Activated CD4-positive, alpha-beta T cell treated with anti-CD3 and anti-CD28 coated beads for 1 hour (primary cell): ENCODE results near the gene RSPH6A.

Experiments
- DNase-seq: peaks from one replicate; pipeline ENCODE4 v3.0.0-alpha.2; 2020

RSPH6A gene

GRCh38 chr19:45824531-45825262, 9.6 kb upstream of the RSPH6A start:
- no peak for DNase-seq

DNA sequence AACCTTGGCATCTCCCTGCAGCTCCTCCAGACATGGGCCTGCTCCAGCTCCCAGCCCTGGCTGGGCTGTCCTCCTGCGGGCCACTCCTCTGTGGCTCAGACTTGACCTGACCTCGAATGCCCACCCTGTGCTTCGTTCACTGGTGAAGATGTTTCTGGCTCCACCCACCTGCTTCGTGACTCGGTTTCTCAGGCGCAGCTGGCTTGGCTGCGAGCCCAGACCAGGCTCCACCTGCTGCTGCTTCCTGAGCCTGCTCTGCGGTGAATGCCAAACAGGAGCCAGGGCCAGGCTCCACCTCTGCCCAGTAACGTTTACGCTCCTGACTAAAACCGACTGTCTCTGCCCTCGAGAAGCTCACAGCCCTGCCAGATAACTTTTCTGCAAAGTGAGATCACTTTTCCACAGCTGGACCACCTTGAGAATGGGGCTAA, 8.9 kb upstream of the RSPH6A start:
- no peak for DNase-seq

GRCh38 chr19:45823182-45823581, 8.1 kb upstream of the RSPH6A start:
- DNase-seq: no peak

DNA sequence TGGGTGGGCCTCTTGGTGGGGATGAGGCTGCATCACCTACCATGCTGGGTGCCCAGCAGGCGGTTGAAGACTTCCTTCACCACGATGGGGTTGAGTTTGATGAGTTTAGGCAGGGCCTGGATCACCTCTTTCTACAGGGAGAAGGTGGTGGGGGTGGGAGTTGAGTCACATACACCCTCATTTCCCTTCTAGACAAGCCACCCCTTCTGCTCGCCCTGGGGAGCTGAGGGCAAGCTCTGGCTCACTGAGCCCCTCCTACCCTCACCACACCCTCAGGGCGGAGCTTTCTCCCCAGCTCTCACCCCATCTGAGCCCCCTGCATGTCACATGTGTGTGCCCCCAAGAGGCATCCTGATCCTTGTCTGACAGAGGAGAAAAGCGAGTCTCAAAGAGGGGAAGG, 7.6 kb upstream of the RSPH6A start:
- no peak for DNase-seq

GRCh38 chr19:45821570-45821969, 6.5 kb upstream of the RSPH6A start:
- no peak for DNase-seq

- DNase-seq: no peak
Observed at GRCh38 chr19:45821103-45821521, 6.0 kb upstream of the RSPH6A start.

DNA sequence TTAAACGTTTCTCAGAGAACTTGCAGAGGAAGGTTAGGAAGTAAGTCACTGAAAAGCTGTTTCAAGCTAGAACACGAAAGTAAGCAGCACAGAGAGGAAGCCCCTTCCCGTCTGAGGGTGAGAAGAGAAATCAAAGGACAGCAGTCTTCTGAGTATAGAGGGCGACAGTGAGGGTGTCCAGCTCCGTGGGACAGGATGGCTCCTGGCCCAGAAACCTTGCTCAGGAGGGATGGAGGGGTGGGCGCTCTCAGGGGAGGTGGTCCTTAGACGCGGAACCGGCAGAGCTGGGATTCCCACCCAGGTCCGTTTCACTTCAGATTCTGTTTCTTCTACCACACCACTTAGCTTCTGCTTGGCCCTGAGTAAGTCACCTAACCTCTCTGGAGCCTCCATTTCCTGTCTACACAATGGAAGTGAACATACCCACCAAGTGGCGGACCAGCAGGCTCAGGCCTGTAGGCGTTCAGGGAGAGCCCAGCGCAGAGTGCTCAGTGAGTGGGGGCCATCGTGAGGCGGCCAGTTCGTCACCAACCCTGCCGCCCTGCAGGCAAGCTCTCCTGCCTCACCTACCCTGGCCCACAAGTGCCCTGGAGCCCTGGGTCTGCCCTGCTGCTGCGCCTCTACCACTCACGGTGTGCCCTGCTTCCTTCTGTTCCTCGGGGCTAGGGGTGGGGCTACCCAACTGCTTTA, 5.5 kb upstream of the RSPH6A start:
- DNase-seq: no peak

DNA sequence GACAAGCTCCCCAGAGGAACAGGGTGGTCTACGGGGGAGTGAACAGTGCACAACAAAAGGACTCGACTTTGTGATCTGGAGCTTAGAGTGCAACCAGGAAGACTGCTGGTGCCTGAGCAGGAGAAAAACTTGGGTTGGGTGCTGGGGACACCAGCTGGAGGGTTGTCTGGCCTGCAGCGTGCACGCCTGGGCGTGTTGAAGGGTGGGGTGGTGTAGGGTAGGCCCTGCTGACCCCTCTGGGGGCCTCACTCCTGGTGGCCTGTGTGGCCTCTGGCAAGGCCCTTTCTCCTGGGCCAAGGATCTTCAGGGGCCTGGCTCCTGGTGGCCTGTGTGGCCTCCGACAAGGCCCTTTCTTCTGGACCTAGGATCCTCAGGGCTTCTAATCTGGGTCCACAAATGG, 4.7 kb upstream of the RSPH6A start:
- no peak for DNase-seq

DNA sequence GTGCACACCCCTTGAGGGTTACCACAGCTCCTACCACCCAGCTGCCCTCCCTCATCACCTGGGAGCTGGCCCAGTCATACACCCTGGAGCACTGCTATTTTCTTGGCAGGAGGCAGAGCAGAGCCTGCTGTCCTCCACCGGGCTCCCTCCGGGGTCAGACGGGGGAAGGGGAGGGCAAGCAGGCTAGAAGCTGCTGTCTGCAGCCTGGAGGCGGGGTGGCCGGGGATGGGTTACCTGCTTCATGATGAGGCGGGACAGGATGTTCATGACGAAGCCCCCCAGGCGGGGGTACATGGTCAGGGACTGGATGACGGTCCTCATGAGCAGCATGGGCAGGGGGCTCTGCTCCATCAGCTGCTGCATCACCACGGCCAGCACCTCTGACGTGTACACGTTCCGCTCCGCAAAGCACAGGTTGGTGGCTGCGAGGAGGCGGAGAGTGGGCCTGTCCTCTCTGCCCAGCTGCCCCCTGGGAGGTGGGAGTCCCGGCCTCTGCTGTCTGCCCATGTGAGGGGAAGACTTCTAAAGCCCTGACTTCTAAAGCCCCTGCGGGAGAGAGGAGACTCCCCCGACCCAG, 2.7 kb upstream of the RSPH6A start:
- DNase-seq: no peak

DNA sequence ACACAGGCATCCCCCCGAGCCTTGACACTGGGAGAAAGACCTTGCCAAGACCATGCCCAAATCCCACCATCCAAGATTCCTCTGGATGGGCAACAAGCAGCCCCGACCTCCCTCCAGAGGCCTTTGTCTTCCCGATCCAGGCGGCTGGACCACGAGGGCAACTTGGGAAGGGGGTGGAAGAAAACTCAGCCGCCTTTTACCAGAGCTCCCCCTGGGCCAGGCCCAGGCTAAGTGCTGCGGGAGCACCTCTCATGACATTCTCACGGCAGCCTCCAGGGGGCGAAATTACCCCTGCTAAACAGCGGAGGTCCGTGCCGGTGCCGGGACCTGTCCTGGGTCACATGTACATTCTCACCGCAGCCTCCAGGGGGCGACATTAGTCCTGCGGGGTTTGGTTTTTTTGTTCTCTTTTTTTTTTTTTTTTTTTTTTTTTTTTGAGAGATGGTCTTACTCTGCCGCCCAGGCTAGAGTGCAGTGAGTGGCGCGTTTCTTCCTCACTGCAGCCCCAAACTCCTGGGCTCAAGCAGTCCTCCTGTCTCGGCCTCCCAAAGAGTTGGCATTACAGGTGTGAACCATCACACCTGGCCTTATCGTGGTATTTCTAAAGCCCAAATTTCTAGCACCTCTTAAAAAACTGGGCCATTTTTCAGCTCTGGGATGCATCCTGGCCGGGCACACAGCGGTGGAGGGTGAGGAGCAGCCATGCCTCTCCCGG, 2.1 kb upstream of the RSPH6A start:
- peak; percentile 89 for DNase-seq

DNA sequence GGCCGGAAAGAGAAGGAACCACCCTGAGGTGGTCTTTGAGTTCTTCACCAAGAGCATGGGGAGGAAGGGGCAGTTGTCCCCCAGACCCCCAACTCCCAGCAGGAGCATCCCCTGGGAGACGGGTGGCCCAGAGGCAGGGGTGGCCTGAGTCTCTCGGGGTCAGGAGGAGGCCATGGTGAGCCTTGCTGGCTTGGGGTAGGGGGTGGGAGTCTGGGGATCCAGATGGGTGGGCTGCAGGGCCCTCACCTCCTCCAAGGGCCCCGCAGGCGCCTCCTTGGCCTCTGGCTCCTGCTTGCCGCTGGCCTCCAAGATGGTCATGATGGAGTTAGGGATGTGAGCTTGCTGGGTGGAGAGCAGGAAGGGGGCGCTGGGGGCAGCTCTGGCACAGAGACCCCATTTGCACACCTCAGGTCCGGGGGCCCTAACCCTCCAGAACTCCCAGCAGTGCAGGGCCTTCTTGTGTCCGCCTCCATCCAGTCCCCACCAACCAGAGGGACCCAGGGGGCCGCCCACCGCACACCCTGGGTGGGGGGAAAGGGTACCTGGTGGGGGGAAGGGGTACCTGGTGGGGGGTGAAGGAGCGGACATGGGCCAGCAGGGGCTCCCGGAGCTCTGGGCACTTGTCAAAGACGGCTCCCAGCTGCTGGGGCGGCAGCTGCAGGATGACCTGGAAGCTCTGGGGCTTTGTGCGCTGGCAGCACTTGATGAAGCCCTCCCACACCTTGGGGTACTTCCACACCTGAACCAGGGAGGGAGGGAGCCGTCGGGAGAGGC, 1.3 kb upstream of the RSPH6A start:
- DNase-seq: no peak

GRCh38 chr19:45815481-45816216, 541 bp upstream of the RSPH6A start:
- no peak for DNase-seq

- no peak for DNase-seq
Observed at GRCh38 chr19:45814166-45814780, 835 bp downstream of the RSPH6A start.

GRCh38 chr19:45812297-45812696, 2.8 kb downstream of the RSPH6A start:
- DNase-seq: no peak

- DNase-seq: no peak
Observed at GRCh38 chr19:45809643-45810159, 5.4 kb downstream of the RSPH6A start.

DNA sequence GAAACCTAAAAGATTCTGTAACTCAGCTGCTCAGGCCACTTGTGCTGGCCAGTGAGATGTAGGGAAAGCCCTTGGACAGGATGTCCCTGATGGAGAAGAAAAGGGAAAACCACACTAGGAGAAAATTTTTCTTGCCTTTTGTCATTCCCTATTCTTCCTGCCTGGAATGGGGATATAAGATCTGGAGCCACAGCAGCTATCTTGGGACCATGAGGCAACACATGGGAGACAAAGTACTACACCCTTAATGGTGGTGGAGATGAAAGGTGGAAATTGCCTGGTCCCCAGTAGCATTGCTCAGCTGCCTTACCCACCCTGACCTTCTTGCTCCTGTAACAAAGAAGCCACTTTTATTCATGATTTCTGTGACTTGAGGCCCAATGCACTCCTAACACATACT, 9.4 kb downstream of the RSPH6A start:
- DNase-seq: no peak

DNA sequence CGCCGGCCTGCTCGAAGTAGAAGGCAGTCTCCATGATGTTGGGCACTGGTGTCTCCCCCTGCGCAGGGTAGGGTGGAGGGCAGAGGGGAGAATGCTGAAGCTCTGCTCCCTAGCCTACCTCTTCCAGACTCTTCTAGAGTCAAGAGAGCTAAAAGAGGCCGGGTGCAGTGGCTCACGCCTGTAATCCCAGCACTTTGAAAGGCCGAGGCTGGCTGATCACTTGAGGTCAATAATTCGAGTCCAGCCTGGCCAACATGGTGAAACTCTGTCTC, 10.2 kb downstream of the RSPH6A start:
- DNase-seq: no peak

DNA sequence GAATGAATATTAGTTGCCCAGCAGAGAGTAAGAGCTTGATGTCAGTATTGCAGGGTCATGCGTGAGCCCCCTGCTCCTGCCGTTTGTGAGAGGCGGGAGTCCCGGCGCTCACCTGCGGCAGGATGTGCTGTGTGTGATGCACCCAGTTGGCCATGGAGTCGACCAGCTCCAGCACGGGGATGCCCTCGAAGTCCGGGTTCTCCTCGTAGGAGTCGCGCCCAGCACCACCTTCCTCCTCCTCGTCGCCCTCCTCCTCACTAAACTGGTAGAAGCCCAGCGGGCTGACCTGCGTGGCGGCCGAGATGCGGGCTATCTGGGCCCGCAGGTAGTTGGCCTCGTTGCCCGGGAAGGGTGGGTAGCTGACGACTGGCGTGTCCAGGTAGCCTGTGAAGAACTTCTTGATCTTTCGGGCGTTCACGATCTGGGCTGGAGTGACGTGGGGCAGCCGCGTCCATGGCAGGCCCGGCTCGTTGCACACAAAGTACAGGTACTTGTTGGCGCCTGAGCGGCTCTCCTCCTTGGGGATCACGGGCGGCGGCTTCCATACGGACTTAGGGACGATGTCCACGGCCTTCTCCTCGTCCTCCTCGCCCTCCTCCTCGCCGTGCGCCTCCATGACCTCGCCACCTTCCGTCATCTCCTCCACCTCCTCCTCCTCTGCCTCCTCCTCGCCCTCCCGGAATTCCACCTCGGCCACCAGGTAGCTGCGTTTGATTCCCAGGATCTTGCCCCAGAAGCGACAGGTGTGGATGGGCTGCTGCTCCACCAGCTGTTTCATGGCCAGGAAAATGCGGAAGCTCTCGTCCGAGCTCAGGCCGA, 10.8 kb downstream of the RSPH6A start:
- DNase-seq: no peak

DNA sequence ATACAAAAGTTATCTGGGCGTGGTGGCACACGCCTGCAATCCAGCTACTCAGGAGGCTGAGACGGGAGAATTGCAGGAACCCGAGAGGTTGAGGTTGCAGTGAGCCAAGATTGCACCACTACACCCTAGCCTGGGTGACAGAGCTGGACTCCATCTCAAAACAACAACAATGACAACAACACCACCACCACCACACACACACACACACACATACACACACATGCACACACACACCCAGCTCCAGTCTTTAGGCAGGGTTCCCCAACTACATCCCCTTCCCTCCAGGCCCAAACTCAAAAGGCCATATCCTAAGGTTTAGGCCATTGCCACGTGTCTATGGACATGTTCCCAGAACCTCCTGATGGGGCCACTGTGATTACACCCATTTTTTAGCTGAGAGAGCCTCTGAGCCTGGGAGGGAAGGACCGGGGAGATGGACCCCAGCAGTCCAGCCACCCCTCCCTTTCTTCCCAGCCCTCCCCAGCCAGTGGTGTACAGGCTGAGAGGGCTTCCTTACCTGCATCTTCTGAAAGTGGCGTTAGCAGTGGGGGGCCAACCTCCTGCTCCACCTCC, 13.4 kb downstream of the RSPH6A start:
- DNase-seq: no peak

DNA sequence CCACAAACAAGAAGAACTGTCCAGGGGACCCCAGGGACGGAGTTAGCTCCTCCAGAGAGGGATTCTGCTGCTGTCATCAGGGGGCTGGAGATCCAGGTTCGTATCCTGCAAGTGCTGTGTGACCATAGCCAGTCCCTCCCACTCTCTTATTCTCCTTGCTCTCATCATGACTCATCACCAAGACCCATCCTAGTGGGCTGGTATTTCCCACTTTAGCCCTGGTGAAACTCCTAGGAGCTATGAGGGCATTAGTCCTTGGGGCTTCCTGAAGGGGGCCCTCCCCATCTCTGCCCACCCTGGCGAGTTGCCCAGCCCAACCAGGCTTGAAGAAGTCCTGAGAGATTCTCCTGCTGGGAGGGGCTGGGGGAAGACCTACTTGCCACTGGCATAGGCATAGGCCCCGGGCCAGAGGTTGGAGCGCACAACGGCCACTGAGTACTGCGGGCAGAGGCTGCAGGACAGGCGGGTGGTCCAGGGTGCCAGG, 15.0 kb downstream of the RSPH6A start:
- no peak for DNase-seq
